Sigmoid colon (tissue), 7 donors: ENCODE measurements around the gene STK32A. TPM values are rescaled to one million over a fixed set of nuclear protein-coding genes. Genes with fewer than 3 reads are reported as not detected.

Source experiments
- DNase-seq: peaks from one replicate; pipeline ENCODE4 v3.0.0-alpha.2; 2019
- H3K27ac ChIP-seq, 4 donors: fragments of 200-600 bp; sonication (generic); one replicate each; pipeline ENCODE4 v1.5.1; 2016 to 2019; ENCODE audit warnings: mild to moderate bottlenecking in 1 of 4
- H3K27me3 ChIP-seq, 3 donors: fragments of 200-600 bp; sonication (generic); one replicate each; pipeline ENCODE4 v1.5.1; 2019; ENCODE audit warnings: mild to moderate bottlenecking in 1 of 3
- H3K36me3 ChIP-seq, 4 donors: fragments of 200-600 bp; sonication (generic); one replicate each; pipeline ENCODE4 v1.5.1; 2016 to 2019
- H3K4me1 ChIP-seq, 4 donors: fragments of 200-600 bp; sonication (generic); one replicate each; pipeline ENCODE4 v1.5.1; 2017 to 2019
- H3K4me3 ChIP-seq, 4 donors: fragments of 200-600 bp; sonication (generic); one replicate each; pipeline ENCODE4 v1.5.1; 2017 to 2019; ENCODE audit warnings: mild to moderate bottlenecking in 2 of 4, moderate library complexity in 1 of 4
- H3K9me3 ChIP-seq, 4 donors: fragments of 200-600 bp in 3 of 4; sonication (generic) in 3 of 4; one replicate each; pipeline versions ENCODE4 v1.5.1 to v1.6.1; 2013 to 2019
- CTCF ChIP-seq, 4 experiments: fragments of 450-650 bp in 3 of 4; fragments of 200-600 bp in 1 of 4; IDR thresholded peaks; one replicate each; pipeline ENCODE4 v1.5.1; 2016 to 2019; ENCODE audit warnings: antibody characterized with exemption in 4 of 4, mild to moderate bottlenecking in 3 of 4, moderate library complexity in 2 of 4
- EP300 ChIP-seq, 4 donors: sonication (generic); formaldehyde crosslinking; IDR thresholded peaks; one replicate each; pipeline ENCODE4 v1.6.1; 2017; ENCODE audit warnings: antibody characterized with exemption in 4 of 4
- POLR2A ChIP-seq, 2 donors: fragments of 450-650 bp; IDR thresholded peaks; one replicate each; pipeline ENCODE4 v1.6.1; 2016; ENCODE audit warnings: antibody characterized with exemption in 2 of 2, mild to moderate bottlenecking in 2 of 2, moderate library complexity in 2 of 2
- POLR2AphosphoS5 ChIP-seq, 4 donors: sonication (generic); formaldehyde crosslinking; IDR thresholded peaks; one replicate each; pipeline ENCODE4 v1.6.1; 2017; ENCODE audit warnings: antibody characterized with exemption in 4 of 4
- WGBS, 2 donors: extraction: QIAGEN DNeasy Blood & Tissue Kit; methylation state at CpG; one replicate each; pipeline ENCODE4 v1.1.7; 2013; 5-methylcytosine and 5-hydroxymethylcytosine counted together
- intact Hi-C: fragments of 100-400 bp; cut with DNase I; formaldehyde crosslinking; loops from one replicate; pipeline ENCODE4 v1.15.1; 2023
- polyA plus RNA-seq, 3 donors: library from polyadenylated mRNA; stranded (reverse); fragments of 200-250 nt; gene quantifications; one replicate each; pipeline ENCODE4 v1.2.3, GENCODE V29; 2013
- total RNA-seq, 4 donors: library from RNA; depleted of rRNA; stranded (reverse); fragments of >200 nt; gene quantifications; one replicate each; pipeline ENCODE4 v1.1.0, GENCODE V29; 2016
- donor health status: healthy with polysubstance abuse.
- donor health status: Bipolar disorder and iron deficiency.
- donor health status: healthy.

STK32A gene
- total and polyA plus RNA-seq, 7 donors, result under 0.01 to 9.1 (median 4.5) TPM; not detected in 1

- TF ChIP-seq POLR2AphosphoS5 (IDR thresholded peaks at IDR 0.05) (no peak), EP300 (IDR thresholded peaks at IDR 0.05) (no peak), POLR2A (IDR thresholded peaks at IDR 0.05) (no peak), CTCF (IDR thresholded peaks at IDR 0.05) (no peak)
- Histone ChIP-seq H3K4me3 (no peak overlapping the region), H3K36me3 (no peaks in the 10 kb centered on the region), H3K9me3 (no peaks in the 10 kb centered on the region), H3K27ac (no peak overlapping the region), H3K4me1 (no peaks in the 10 kb centered on the region), H3K27me3 (no peaks in the 10 kb centered on the region)
- 26 to 66% methylated on average over 10 of the region's 10 CpGs for WGBS, 2 donors
- peak; percentile 70 for DNase-seq
- intact Hi-C loops, result no loop called here
These were observed 75.4 kb downstream of the STK32A start for GRCh38 chr5:147310059-147310704.

- intact Hi-C loops, result no loop called here
- H3K4me3 ChIP-seq, result no peak overlapping the region
- no peak for DNase-seq
- no peak for TF ChIP-seq EP300 (IDR thresholded peaks at IDR 0.05)
- no peak for TF ChIP-seq POLR2AphosphoS5 (IDR thresholded peaks at IDR 0.05)
- TF ChIP-seq CTCF (IDR thresholded peaks at IDR 0.05), result no peak
- no peak for TF ChIP-seq POLR2A (IDR thresholded peaks at IDR 0.05)
- H3K27me3 ChIP-seq, result no peaks in the 10 kb centered on the region
- H3K9me3 ChIP-seq, result no peaks in the 10 kb centered on the region
- H3K27ac ChIP-seq, result no peak overlapping the region
- no peaks in the 10 kb centered on the region for H3K36me3 ChIP-seq
- 22 to 67% methylated on average over 7 of the region's 7 CpGs for WGBS, 2 donors
- no peaks in the 10 kb centered on the region for H3K4me1 ChIP-seq
These were observed 83.3 kb downstream of the STK32A start for GRCh38 chr5:147317978-147318684.

GRCh38 chr5:147321569-147321968 lies 86.7 kb downstream of the STK32A start:
- no peak for TF ChIP-seq POLR2A (IDR thresholded peaks at IDR 0.05)
- no peak for TF ChIP-seq CTCF (IDR thresholded peaks at IDR 0.05)
- no peak for TF ChIP-seq POLR2AphosphoS5 (IDR thresholded peaks at IDR 0.05)
- no peak for TF ChIP-seq EP300 (IDR thresholded peaks at IDR 0.05)
- Histone ChIP-seq H3K27me3 (no peaks in the 10 kb centered on the region), H3K36me3 (no peaks in the 10 kb centered on the region), H3K4me1 (no peaks in the 10 kb centered on the region), H3K27ac (no peak overlapping the region), H3K4me3 (no peak overlapping the region), H3K9me3 (no peaks in the 10 kb centered on the region)
- intact Hi-C loops, result no loop called here
- WGBS, 2 donors, result 64 to 72% methylated on average over 1 of the region's 1 CpG
- no peak for DNase-seq

GRCh38 chr5:147327421-147327820 lies 92.6 kb downstream of the STK32A start:
- 44 to 58% methylated on average over 4 of the region's 4 CpGs for WGBS, 2 donors
- H3K4me3 ChIP-seq, result no peak overlapping the region

More at GRCh38 chr5:147327421-147327820, 92.6 kb downstream of the STK32A start:
- TF ChIP-seq CTCF (IDR thresholded peaks at IDR 0.05), result no peak
- TF ChIP-seq POLR2A (IDR thresholded peaks at IDR 0.05), result no peak
- intact Hi-C loops, result no loop called here
- Histone ChIP-seq H3K9me3 (no peaks in the 10 kb centered on the region), H3K27me3 (no peaks in the 10 kb centered on the region), H3K36me3 (no peaks in the 10 kb centered on the region), H3K27ac (no peak overlapping the region), H3K4me1 (no peaks in the 10 kb centered on the region)
- no peak for DNase-seq
